GM12865 (cell line): ENCODE results near the gene PPP2R3C.
A peak's percentile ranks its signal among the peaks of the same experiment; 100 is the strongest.

ENCODE experiments used
- DNase-seq: peaks from one replicate; pipeline ENCODE4 v3.0.0; 2010; ENCODE audit warnings: low read depth
- H3K4me3 ChIP-seq: 2 replicates; pipeline ENCODE4 v1.5.1; 2011; ENCODE audit warnings: mild to moderate bottlenecking, low read depth, low read length, control low read depth
- TF ChIP-seq, protein P1 (sequence below): IDR thresholded peaks from 2 replicates; pipeline ENCODE4 v1.5.1; 2011; ENCODE audit warnings: low read length, control low read depth, low read depth, inconsistent platforms; ENCODE audit not compliant: insufficient read depth; ENCODE audit errors: missing control alignments

The PPP2R3C gene

DNA sequence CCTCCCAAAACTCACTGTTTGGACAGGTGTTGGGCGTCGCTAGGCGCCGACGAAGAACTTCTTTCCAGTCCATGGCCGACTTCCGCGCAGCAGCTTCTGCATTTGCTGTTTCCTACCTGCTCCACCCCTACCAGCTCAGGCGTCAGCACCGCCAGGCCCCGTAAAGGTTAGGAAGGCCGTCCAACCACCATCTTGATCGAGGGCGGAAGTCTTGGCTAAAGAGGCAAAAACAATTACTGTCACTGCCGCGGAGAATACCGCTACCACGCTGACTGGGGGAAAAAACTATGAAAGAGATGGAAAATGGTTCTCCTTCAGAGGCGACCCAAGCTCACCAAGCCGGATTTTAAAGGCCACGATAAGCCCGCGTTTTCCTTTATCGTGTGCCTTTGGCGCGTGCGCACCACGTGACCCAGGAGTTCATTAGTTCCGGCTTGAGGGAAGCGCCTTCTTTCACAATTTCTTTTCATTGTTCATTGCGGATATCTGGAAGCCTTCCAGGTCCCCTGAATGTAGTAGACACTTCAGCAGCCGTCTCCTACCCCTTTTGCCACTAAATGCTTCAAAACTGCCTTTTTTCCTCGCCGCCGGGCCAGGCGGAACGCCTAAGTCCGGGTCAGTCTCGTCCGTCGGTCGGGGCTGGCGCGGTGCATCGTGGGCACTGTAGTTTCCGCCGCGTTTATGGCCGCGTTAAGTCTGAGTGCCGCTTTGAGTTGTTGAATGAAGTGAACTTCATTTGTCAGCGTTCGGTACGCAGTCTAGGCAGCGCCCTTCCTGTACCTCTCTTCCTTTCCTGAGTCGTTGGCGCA, at the start of gene PPP2R3C, which contains the start of gene PRORP:
TSS of gene PPP2R3C (minus strand) at position 104 of the 809 bp plus-strand sequence. CDS start at position 73, 31 bp downstream.
TSS of gene PRORP (plus strand) at position 666 of the 809 bp plus-strand sequence. CDS start 694 bp downstream, outside the sequence.
- peak within 1 kb of the TSS; percentile 70 for H3K4me3 ChIP-seq

DNA sequence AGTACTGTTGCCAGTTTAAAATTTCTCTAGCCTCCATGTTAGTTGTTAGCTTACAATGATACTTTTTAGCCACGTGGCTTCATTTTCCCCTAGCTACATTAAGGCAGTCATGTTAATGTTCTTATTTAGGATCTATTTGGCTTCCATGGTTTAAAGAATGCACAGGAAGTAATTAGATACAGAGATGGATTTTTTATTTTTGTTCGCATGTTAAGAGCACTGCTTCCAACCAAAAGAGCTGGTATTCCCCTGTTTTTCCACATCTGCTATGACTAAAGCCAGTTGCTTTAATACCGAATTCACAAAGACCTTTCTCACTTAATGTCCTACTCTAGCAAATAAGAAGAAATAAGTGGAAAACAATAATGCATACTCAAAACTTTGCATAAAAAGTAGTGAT, 45.7 kb upstream of the PPP2R3C start:
- no peak for DNase-seq
- H3K4me3 ChIP-seq = no peak overlapping the region
- TF ChIP-seq, protein P1, sequence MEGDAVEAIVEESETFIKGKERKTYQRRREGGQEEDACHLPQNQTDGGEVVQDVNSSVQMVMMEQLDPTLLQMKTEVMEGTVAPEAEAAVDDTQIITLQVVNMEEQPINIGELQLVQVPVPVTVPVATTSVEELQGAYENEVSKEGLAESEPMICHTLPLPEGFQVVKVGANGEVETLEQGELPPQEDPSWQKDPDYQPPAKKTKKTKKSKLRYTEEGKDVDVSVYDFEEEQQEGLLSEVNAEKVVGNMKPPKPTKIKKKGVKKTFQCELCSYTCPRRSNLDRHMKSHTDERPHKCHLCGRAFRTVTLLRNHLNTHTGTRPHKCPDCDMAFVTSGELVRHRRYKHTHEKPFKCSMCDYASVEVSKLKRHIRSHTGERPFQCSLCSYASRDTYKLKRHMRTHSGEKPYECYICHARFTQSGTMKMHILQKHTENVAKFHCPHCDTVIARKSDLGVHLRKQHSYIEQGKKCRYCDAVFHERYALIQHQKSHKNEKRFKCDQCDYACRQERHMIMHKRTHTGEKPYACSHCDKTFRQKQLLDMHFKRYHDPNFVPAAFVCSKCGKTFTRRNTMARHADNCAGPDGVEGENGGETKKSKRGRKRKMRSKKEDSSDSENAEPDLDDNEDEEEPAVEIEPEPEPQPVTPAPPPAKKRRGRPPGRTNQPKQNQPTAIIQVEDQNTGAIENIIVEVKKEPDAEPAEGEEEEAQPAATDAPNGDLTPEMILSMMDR = no peak

More for the DNA sequence above, at the start of gene PPP2R3C, which contains the start of gene PRORP:
- TF ChIP-seq, protein P1 = no peak
- DNase-seq = peak; percentile 97

DNA sequence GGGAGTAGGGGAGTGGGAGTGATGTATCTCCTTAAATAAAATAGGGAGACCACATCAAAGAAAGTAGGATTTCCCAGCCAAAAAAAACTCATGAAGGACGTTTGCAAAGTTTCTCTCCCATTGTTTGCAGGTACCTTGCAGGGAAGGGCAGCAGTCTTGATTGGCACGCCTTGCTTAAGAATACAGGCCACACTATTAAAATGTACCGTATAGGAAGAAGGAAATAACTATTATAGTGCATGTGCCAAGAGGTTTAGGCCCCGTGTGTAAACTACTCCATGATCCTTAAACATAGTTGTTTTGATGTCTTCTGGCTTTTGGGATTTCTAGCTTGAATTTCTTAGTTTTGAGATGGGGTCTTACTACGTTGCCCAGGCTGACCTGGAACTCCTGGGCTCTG, 43.1 kb upstream of the PPP2R3C start:
- TF ChIP-seq, protein P1 = no peak
- no peak overlapping the region for H3K4me3 ChIP-seq

DNA sequence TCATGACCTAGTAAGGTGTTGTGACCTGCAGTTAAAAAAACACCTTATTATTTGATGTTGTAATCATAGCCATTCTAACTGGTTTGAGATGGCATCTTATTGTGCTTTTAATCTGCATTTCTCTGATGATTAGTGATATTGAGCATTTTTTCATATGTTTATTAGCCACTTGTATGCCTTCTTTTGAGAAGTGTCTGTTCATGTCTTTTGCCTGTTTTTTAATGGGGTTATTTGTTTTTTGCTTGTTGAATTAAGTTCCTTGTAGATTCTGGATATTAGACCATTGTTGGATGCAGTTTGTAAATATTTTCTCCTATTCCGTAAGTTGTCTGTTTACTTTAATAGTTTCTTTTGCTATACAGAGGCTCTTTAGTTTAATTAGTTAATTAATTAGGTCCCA, 41.6 kb upstream of the PPP2R3C start:
- no peak for DNase-seq
- TF ChIP-seq, protein P1 = no peak
- H3K4me3 ChIP-seq = no peak overlapping the region

More for the DNA sequence above, 43.1 kb upstream of the PPP2R3C start:
- no peak for DNase-seq

DNA sequence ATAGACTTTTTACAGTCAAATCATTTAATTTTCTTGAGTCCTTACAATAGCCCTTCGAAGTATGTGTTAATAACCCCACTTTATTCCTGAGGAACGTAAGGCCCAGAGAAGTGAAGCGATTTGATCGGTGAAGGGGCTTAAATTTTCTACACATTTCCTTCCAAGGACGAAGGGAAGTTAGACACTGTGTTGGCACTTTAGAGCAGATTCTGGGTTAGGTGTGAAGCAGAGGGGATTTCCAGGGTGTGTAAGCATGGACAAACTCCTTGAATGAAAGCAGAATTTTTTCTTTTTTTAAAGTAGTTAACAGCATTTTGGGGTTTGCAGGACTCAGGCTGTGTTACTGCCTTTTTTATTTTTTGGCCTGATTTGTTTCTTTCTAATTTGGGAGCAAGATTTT, 39.4 kb upstream of the PPP2R3C start:
- no peak overlapping the region for H3K4me3 ChIP-seq
- DNase-seq = peak; percentile 38
- TF ChIP-seq, protein P1 = no peak

DNA sequence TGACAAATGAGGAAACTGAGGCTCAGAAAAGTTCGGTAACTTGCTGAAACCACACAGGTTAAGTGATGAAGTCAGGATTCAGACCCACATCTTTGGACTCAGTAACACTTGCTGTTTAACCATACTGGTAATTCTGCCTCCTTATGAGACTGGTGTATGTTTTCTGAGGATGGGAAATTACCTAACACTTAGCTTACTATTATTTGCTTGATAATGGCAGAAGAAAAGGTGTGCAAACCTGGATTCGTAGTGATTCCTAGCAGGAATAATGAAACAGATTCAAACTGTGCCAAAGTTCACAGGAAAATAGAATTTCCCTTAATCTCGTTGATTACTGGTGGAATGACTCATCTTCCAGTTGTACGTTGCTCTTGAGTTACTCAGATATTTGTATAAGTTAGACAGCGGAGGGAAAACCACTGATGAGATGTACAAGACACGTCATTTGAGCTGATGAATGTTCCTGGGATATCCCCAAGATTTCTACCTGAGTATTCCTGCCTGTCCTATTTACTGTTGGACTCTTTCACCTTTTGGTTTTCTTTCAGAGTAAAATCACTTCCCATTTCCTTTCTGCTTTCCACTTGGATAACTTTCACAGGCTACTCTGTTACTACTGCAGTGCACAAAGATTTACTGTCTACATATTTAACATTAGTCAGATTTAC, 38.1 kb upstream of the PPP2R3C start:
- no peak overlapping the region for H3K4me3 ChIP-seq
- TF ChIP-seq, protein P1 = no peak
- peak; percentile 36 for DNase-seq
